K562 (cell line): ENCODE results near the gene KLC1. TPM values are rescaled to one million over a fixed set of nuclear protein-coding genes. Genes with fewer than 3 reads are reported as not detected.
A peak's percentile ranks its signal among the peaks of the same experiment; 100 is the strongest.

Source experiments
- ATAC-seq: fragments of 200-7000 bp; cut with Tn5 transposase; 3 replicates; pipeline ENCODE4 v1.9.1; 2020; ENCODE audit warnings: moderate library complexity
- BruUV-seq: library from RNA; stranded (reverse); fragments of 400-500 nt; replicated peaks from 2 replicates; lab custom pipeline; 2021; lab: Mats Ljungman, UMichigan
- CTCF ChIA-PET: fragments of 300-600 bp; formaldehyde crosslinking; extraction: SDS; loops from one replicate; lab custom pipeline; 2021; ENCODE audit warnings: low intra/inter-chr PET ratio; lab: Yijun Ruan, JAX
- POLR2A ChIA-PET: fragments of 300-600, 350-650 bp; sonication (Branson Sonifier 250); formaldehyde crosslinking; extraction: SDS; loops from one replicate; lab custom pipeline; 2021; ENCODE audit warnings: antibody characterized with exemption, inconsistent platforms; lab: Yijun Ruan, JAX
- DNase-seq, 4 experiments: peaks; one replicate each; pipeline versions ENCODE4 v3.0.0 to v3.0.0-alpha.2; 2011 to 2018; ENCODE audit warnings: low spot score in 3 of 4, mixed read lengths in 3 of 4; ENCODE audit errors: extremely low read depth in 1 of 4
- FAIRE-seq: peaks from 2 replicates; lab custom pipeline; 2011; peaks lifted over from hg19 to GRCh38; lab: Jason Lieb, UNC
- H2AFZ ChIP-seq: 2 replicates; pipeline ENCODE4 v1.6.0; 2011; ENCODE audit warnings: low read depth, low read length, control low read depth, inconsistent platforms
- H3K27ac ChIP-seq: fragments of 200-600 bp; 3 replicates; pipeline ENCODE4 v1.8.0; 2011; ENCODE audit warnings: low read depth, mild to moderate bottlenecking, control low read depth, inconsistent platforms, low read length, moderate library complexity, mixed read lengths; ENCODE audit errors: extremely low read depth
- H3K27me3 ChIP-seq, 2 experiments: fragments of 300-600 bp in 1 of 2; 2 replicates in 1 of 2; 3 replicates in 1 of 2; pipeline versions ENCODE4 v1.6.0 to v1.8.0; 2011; ENCODE audit warnings: inconsistent platforms in 2 of 2, low read length in 2 of 2, mild to moderate bottlenecking in 1 of 2, mixed read lengths in 1 of 2, moderate library complexity in 1 of 2; ENCODE audit not compliant: control insufficient read depth in 2 of 2, insufficient read depth in 2 of 2
- H3K36me3 ChIP-seq: fragments of 300-600 bp; 3 replicates; pipeline ENCODE4 v1.8.0; 2011; ENCODE audit warnings: mild to moderate bottlenecking, low read length, inconsistent platforms; ENCODE audit not compliant: control insufficient read depth, insufficient read depth
- H3K4me1 ChIP-seq, 2 experiments: fragments of 200-600 bp in 1 of 2; replicated peaks in 1 of 2; 2 replicates in 1 of 2; 3 replicates in 1 of 2; pipeline versions ENCODE4 v1.5.1 to v1.8.0; 2011; ENCODE audit warnings: inconsistent platforms in 2 of 2, low read length in 2 of 2, mild to moderate bottlenecking in 1 of 2, mixed read lengths in 1 of 2, moderate library complexity in 1 of 2; ENCODE audit not compliant: control insufficient read depth in 2 of 2, insufficient read depth in 2 of 2
- H3K4me2 ChIP-seq: 2 replicates; pipeline ENCODE4 v1.6.1; 2011; ENCODE audit warnings: low read length, control low read depth, inconsistent platforms, mixed read lengths; ENCODE audit not compliant: insufficient read depth
- H3K4me3 ChIP-seq: fragments of 200-600 bp; sonication (generic), shearing (Covaris generic); 2 replicates; pipeline ENCODE4 v1.5.1; 2016; ENCODE audit warnings: control low read depth, inconsistent platforms
- H3K79me2 ChIP-seq: fragments of 200-600 bp; 3 replicates; pipeline ENCODE4 v1.8.0; 2011; ENCODE audit warnings: low read length, inconsistent platforms; ENCODE audit not compliant: control insufficient read depth, insufficient read depth
- H3K9ac ChIP-seq, 2 experiments: 2 replicates each; pipeline versions ENCODE4 v1.6.0 to v1.6.1; 2011; ENCODE audit warnings: low read depth in 2 of 2, low read length in 2 of 2, control low read depth in 1 of 2, inconsistent platforms in 1 of 2, mild to moderate bottlenecking in 1 of 2, mixed read lengths in 1 of 2; ENCODE audit not compliant: insufficient read depth in 1 of 2
- H3K9me1 ChIP-seq: one replicate; pipeline ENCODE4 v1.6.0; 2011; ENCODE audit warnings: inconsistent platforms, mild to moderate bottlenecking, low read length, moderate library complexity; ENCODE audit not compliant: control insufficient read depth, insufficient read depth
- H3K9me3 ChIP-seq: replicated peaks from 2 replicates; pipeline ENCODE4 v1.5.1; 2011; ENCODE audit warnings: low read depth, low read length, inconsistent platforms; ENCODE audit not compliant: control insufficient read depth, insufficient read depth
- H4K20me1 ChIP-seq: replicated peaks from 2 replicates; pipeline ENCODE4 v1.6.1; 2011; ENCODE audit warnings: low read length, inconsistent platforms, mixed read lengths; ENCODE audit not compliant: control insufficient read depth, insufficient read depth
- ARID1B ChIP-seq: fragments of 450-650 bp; IDR thresholded peaks from 2 replicates; pipeline ENCODE4 v1.6.1; 2016; ENCODE audit warnings: antibody characterized with exemption, mild to moderate bottlenecking, inconsistent platforms
- KLF1 ChIP-seq: fragments of 450-650 bp; IDR thresholded peaks from 2 replicates; pipeline ENCODE4 v1.6.1; 2016; ENCODE audit warnings: missing genetic modification characterization, missing compliant biosample characterization
- POLR2G ChIP-seq: fragments of 200-400 bp; formaldehyde crosslinking; IDR thresholded peaks from 2 replicates; pipeline ENCODE4 v1.6.1; 2017; ENCODE audit warnings: low read depth, mild to moderate bottlenecking, antibody characterized with exemption, low read length, moderate library complexity
- PRMT5 ChIP-seq: sonication (generic); formaldehyde crosslinking; IDR thresholded peaks from 2 replicates; pipeline ENCODE4 v1.5.0; 2020; ENCODE audit warnings: missing genetic modification reagents
- RBFOX2 ChIP-seq: fragments of 200-400 bp; formaldehyde crosslinking; IDR thresholded peaks from 2 replicates; pipeline ENCODE4 v1.6.1; 2017; ENCODE audit warnings: low read depth, mild to moderate bottlenecking, low read length, moderate library complexity
- RBM22 ChIP-seq: fragments of 200-400 bp; formaldehyde crosslinking; IDR thresholded peaks from 2 replicates; pipeline ENCODE4 v1.6.1; 2018; ENCODE audit warnings: low read length, low read depth; ENCODE audit not compliant: poor library complexity, severe bottlenecking
- WGBS: fragments of 100-300 bp; shearing (Covaris generic); methylation state at CpG from one replicate; pipeline ENCODE4 v1.1.6; 2016; ENCODE audit warnings: low coverage, mixed read lengths; ENCODE audit not compliant: insufficient coverage; ENCODE audit errors: missing lambda C conversion rate; 5-methylcytosine and 5-hydroxymethylcytosine counted together
- in situ Hi-C: fragments of 300-500 bp; cut with MboI; formaldehyde crosslinking; loops from 4 replicates; pipeline ENCODE4 v1.15.0; 2018; ENCODE audit warnings: inconsistent platforms, mixed read lengths
- intact Hi-C: fragments of 100-400 bp; cut with micrococcal nuclease; formaldehyde crosslinking; loops from 2 replicates; pipeline ENCODE4 v1.14.2; 2022
- polyA plus RNA-seq, 8 experiments: library from polyadenylated mRNA; depleted of rRNA in 4 of 8; stranded (reverse) in 5 of 8; unstranded in 3 of 8; fragments of >200 nt; fragmentation: Nextera tagmentation in 2 of 8; fragmentation: Illumina TruSeq in 1 of 8; extraction: Ambion mirVana in 2 of 8; extraction: Trizol in 1 of 8; gene quantifications; 2 replicates each; pipeline versions ENCODE4 v1.2.1 to v1.2.3, GENCODE V29; 2011 to 2014; ENCODE audit warnings: inconsistent platforms in 1 of 8, missing spikeins in 1 of 8
- total RNA-seq, 7 experiments: library from RNA; depleted of rRNA in 6 of 7; stranded (reverse); fragments of >200 nt in 6 of 7; fragmentation: Illumina TruSeq in 2 of 7; extraction: Trizol in 2 of 7; gene quantifications; 2 replicates each; pipeline versions ENCODE4 v1.2.1 to v1.2.3, GENCODE V29; 2011 to 2021; ENCODE audit warnings: low replicate concordance in 1 of 7

The KLC1 gene
- total and polyA plus RNA-seq, 9 of the 15 experiments (the other 6 are each of a cell fraction or from before 2014, with no cell fraction given) = 4.9 to 134 (median 54.8) TPM

GRCh38 chr14:103697603-103698379, 68.8 kb downstream of the KLC1 start:
- DNase-seq = no peak
- Histone ChIP-seq H3K9me3 (no peaks in the 10 kb centered on the region), H2AFZ (no peak overlapping the region), H3K9me1 (no peaks in the 10 kb centered on the region), H3K4me3 (no peak overlapping the region), H3K36me3 (peaks cover 83% of the 10 kb centered on the region; the same call in 2 of the 3 replicates), H3K9ac (peak overlapping the region in 1 of 2 experiments; percentile 45; a peak in 2 of 4 replicates), H3K27me3 (no peaks in the 10 kb centered on the region), H3K27ac (no peak overlapping the region), H3K4me1 (peaks cover 0 to 31% of the 10 kb centered on the region in 2 experiments; a peak in 2 of 5 replicates), H4K20me1 (no peaks in the 10 kb centered on the region; the same call in 1 of the 2 replicates), H3K79me2 (no peaks in the 10 kb centered on the region), H3K4me2 (no peak overlapping the region)
- CTCF ChIA-PET = no interaction called here
- peak; percentile 50 for TF ChIP-seq POLR2G
- TF ChIP-seq RBFOX2 = peak; percentile 24; the same call in 1 of the 2 replicates
- TF ChIP-seq ARID1B = no peak
- TF ChIP-seq PRMT5 = no peak
- TF ChIP-seq KLF1 (tag) = no peak
- peak; percentile 55 for TF ChIP-seq RBM22
- no TSS peak for BruUV-seq
- in situ Hi-C loops (no loop called here), intact Hi-C loops (no loop called here)
- WGBS = 94% methylated on average over 8 of the region's 14 CpGs
- ATAC-seq = peak; percentile 16
- FAIRE-seq = no peak
- POLR2A ChIA-PET = interaction anchor here (0.6 to 0.7 kb wide), 2 partner anchors 78 to 176 kb away, joined by 3 to 4 read pairs; no protein-coding TSS in a partner anchor
